ENCODE data around the gene STX3.
"Not testable (repeated sequence)": the region's sequence is repeated elsewhere in the genome, so short reads cannot be mapped to it uniquely, and the experiment has no call there.

Gene STX3

DNA sequence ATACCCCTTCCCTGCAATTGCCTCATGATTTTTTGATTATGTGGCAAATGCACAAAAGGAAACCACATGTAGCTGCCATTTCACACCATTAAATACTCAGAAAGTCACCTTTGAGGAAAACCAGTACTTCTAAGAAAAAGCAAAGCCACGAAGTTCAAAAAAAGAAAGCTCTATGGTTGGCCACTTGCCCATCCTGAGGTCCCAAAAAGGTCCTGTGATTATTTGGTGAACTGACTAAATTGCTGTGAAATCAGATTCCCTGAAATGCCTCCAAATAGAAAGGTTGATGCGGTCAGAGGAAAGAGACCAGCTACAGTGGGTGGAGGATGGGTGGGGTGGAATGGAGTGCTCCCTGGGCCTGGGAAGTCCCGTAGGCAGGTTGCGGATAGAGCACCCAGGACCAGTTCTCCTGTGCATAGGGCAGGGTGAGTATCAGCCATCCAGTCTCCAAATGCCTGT is 28.5 kb downstream of the STX3 start:
- no peaks in the 10 kb centered on the region for H3K36me3 ChIP-seq (ENCODE audit: control insufficient read depth, low read length)
- H3K4me2 ChIP-seq (ENCODE audit: low read length) = no peak overlapping the region
- H3K9me2 ChIP-seq (replicated peaks; ENCODE audit: control insufficient read depth, low read length) = no peaks in the 10 kb centered on the region
- H3K27me3 ChIP-seq (ENCODE audit: control insufficient read depth, low read length) = no peaks in the 10 kb centered on the region
- no peaks in the 10 kb centered on the region for H3K79me2 ChIP-seq (ENCODE audit: control insufficient read depth, low read length)
- no peaks in the 10 kb centered on the region for H3K9me3 ChIP-seq (ENCODE audit: control insufficient read depth, insufficient read depth, low read length)
- H3K27ac ChIP-seq (ENCODE audit: low read depth, low read length) = no peak overlapping the region
- H3F3A ChIP-seq (ENCODE audit: control insufficient read depth, insufficient read depth) = no peaks in the 10 kb centered on the region
- TF ChIP-seq, protein P1, sequence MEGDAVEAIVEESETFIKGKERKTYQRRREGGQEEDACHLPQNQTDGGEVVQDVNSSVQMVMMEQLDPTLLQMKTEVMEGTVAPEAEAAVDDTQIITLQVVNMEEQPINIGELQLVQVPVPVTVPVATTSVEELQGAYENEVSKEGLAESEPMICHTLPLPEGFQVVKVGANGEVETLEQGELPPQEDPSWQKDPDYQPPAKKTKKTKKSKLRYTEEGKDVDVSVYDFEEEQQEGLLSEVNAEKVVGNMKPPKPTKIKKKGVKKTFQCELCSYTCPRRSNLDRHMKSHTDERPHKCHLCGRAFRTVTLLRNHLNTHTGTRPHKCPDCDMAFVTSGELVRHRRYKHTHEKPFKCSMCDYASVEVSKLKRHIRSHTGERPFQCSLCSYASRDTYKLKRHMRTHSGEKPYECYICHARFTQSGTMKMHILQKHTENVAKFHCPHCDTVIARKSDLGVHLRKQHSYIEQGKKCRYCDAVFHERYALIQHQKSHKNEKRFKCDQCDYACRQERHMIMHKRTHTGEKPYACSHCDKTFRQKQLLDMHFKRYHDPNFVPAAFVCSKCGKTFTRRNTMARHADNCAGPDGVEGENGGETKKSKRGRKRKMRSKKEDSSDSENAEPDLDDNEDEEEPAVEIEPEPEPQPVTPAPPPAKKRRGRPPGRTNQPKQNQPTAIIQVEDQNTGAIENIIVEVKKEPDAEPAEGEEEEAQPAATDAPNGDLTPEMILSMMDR (IDR thresholded peaks at IDR 0.05; ENCODE audit: low read depth, low read length, poor library complexity, severe bottlenecking) = no peak
- TF ChIP-seq EZH2phosphoT487 (IDR thresholded peaks at IDR 0.05; ENCODE audit: borderline replicate concordance, low read length) = no peak
- no peaks in the 10 kb centered on the region for H3K4me1 ChIP-seq (ENCODE audit: control insufficient read depth, low read length)
- no peaks in the 10 kb centered on the region for H4K20me1 ChIP-seq (ENCODE audit: control insufficient read depth, insufficient read depth, low read depth, low read length)
- H3K4me3 ChIP-seq (ENCODE audit: low read length) = no peak overlapping the region

DNA sequence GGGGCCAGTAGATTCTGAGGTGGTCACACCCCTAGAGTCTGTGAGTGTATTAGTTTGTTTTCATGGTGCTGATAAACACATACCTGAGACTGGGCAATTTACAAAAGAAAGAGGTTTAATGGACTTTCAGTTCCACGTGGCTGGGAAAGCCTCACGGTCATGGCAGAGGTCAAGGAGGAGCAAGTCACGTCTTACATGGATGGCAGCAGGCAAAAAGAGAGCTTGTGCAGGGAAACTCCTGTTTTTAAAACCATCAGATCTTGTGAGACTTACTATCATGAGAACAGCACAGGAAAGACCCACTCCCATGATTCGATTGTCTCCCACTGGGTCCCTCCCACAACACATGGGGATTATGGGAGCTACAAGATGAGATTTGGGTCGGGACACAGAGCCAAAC is 29.3 kb downstream of the STX3 start:
- not testable (repeated sequence) for H3K9me3 ChIP-seq (ENCODE audit: control insufficient read depth, insufficient read depth, low read length); H3K27me3 ChIP-seq (ENCODE audit: control insufficient read depth, low read length); H3F3A ChIP-seq (ENCODE audit: control insufficient read depth, insufficient read depth); H3K4me3 ChIP-seq (ENCODE audit: low read length); H4K20me1 ChIP-seq (ENCODE audit: control insufficient read depth, insufficient read depth, low read depth, low read length); H3K79me2 ChIP-seq (ENCODE audit: control insufficient read depth, low read length); H3K4me2 ChIP-seq (ENCODE audit: low read length); H3K27ac ChIP-seq (ENCODE audit: low read depth, low read length); H3K4me1 ChIP-seq (ENCODE audit: control insufficient read depth, low read length); H3K36me3 ChIP-seq (ENCODE audit: control insufficient read depth, low read length); H3K9me2 ChIP-seq (replicated peaks; ENCODE audit: control insufficient read depth, low read length)

GRCh38 chr11:59785818-59786217 is 30.6 kb downstream of the STX3 start:
- Histone ChIP-seq H3K36me3 (ENCODE audit: control insufficient read depth, low read length) (no peaks in the 10 kb centered on the region), H3K27ac (ENCODE audit: low read depth, low read length) (no peak overlapping the region)
- no peak for TF ChIP-seq EZH2phosphoT487 (IDR thresholded peaks at IDR 0.05; ENCODE audit: borderline replicate concordance, low read length)
- TF ChIP-seq, protein P1 (IDR thresholded peaks at IDR 0.05; ENCODE audit: low read depth, low read length, poor library complexity, severe bottlenecking) = no peak

DNA sequence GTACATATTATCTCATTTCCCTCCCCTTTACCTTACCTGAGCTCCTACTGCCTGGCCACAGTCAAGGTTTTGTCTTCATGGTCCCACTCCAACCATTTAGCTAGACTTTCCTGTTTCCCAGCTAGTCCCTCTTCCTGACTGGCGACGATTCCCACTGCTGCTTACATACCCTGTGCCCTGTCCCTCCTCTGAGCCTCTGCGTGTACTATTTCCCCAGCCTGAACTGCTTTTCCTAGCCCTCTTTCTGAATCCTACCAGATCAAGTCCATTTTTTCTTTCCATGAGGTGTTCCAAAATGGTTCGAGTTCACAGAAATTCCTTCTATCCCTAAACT is 32.0 kb downstream of the STX3 start:
- Histone ChIP-seq H3F3A (ENCODE audit: control insufficient read depth, insufficient read depth) (no peaks in the 10 kb centered on the region), H3K79me2 (ENCODE audit: control insufficient read depth, low read length) (no peaks in the 10 kb centered on the region), H3K4me3 (ENCODE audit: low read length) (no peak overlapping the region), H3K9me3 (ENCODE audit: control insufficient read depth, insufficient read depth, low read length) (no peaks in the 10 kb centered on the region), H3K36me3 (ENCODE audit: control insufficient read depth, low read length) (no peaks in the 10 kb centered on the region), H4K20me1 (ENCODE audit: control insufficient read depth, insufficient read depth, low read depth, low read length) (no peaks in the 10 kb centered on the region), H3K4me2 (ENCODE audit: low read length) (no peak overlapping the region), H3K27me3 (ENCODE audit: control insufficient read depth, low read length) (no peaks in the 10 kb centered on the region), H3K4me1 (ENCODE audit: control insufficient read depth, low read length) (no peaks in the 10 kb centered on the region), H3K27ac (ENCODE audit: low read depth, low read length) (no peak overlapping the region), H3K9me2 (replicated peaks; ENCODE audit: control insufficient read depth, low read length) (no peaks in the 10 kb centered on the region)
- TF ChIP-seq, protein P1 (IDR thresholded peaks at IDR 0.05; ENCODE audit: low read depth, low read length, poor library complexity, severe bottlenecking) = no peak
- TF ChIP-seq EZH2phosphoT487 (IDR thresholded peaks at IDR 0.05; ENCODE audit: borderline replicate concordance, low read length) = no peak

More at GRCh38 chr11:59785818-59786217, 30.6 kb downstream of the STX3 start:
- H3K79me2 ChIP-seq (ENCODE audit: control insufficient read depth, low read length) = no peaks in the 10 kb centered on the region
- no peaks in the 10 kb centered on the region for H3K27me3 ChIP-seq (ENCODE audit: control insufficient read depth, low read length)
- H3K4me1 ChIP-seq (ENCODE audit: control insufficient read depth, low read length) = no peaks in the 10 kb centered on the region
- H4K20me1 ChIP-seq (ENCODE audit: control insufficient read depth, insufficient read depth, low read depth, low read length) = no peaks in the 10 kb centered on the region
- no peaks in the 10 kb centered on the region for H3F3A ChIP-seq (ENCODE audit: control insufficient read depth, insufficient read depth)
- H3K9me3 ChIP-seq (ENCODE audit: control insufficient read depth, insufficient read depth, low read length) = no peaks in the 10 kb centered on the region
- no peaks in the 10 kb centered on the region for H3K9me2 ChIP-seq (replicated peaks; ENCODE audit: control insufficient read depth, low read length)
- H3K4me3 ChIP-seq (ENCODE audit: low read length) = no peak overlapping the region
- no peak overlapping the region for H3K4me2 ChIP-seq (ENCODE audit: low read length)
